ENCODE data around the gene ANKRD34A. TPM values are rescaled to one million over a fixed set of nuclear protein-coding genes. Genes with fewer than 3 reads are reported as not detected.

Gene ANKRD34A
- total RNA-seq (2014; rRNA removed; shearing (Covaris generic)) (0.25 and 1.3 TPM in 2 replicates), polyA plus RNA-seq (2016; fragmentation: Nextera tagmentation; extraction: Ambion mirVana) (1.9 and 2.3 TPM in 2 replicates)

DNA sequence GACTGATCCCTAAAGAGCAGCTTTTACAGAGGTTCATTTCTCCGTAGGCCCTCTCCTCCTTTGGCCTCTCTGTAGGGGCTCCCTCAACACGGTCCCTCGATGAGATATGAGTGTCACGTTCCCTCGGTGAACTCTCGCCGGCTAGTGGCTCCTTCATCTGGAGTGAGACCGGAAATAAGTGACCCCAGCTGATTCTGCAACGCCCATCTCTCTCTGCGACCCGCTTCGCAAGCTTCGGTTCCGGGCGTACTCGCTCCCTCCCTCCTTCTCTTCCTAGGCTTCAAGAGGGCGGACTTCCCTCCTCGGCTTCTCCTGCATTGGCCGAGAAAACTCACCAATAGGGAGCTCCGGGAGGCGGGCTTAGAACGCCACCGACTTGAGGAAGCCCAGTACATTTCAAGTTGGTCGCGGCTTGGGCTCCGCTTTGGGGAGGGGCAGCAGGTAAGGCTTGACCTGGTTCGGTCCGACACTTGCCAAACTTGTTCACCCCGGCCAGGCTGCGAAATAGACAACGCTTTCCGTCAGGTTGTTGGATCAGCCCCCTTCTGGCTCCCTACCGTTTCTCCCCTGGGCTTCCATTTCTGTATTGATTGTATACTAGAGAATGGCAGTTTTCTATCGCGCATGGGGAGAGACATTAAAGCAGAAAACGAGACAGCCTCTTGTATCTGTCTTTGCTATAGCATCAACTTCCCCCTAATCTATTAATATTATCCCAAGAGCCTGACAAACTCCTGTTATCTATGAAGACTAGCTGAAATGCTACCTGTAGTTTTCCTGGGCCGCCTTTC lies at the start of gene ANKRD34A, which contains the start of gene POLR3GL:
Gene ANKRD34A (minus strand): TSS at position 248 of the 791 bp plus-strand sequence. CDS start 2,816 bp downstream, outside the sequence.
Gene POLR3GL (plus strand): TSS at position 363 of the 791 bp plus-strand sequence. CDS start 10,176 bp downstream, outside the sequence.
- TF ChIP-seq EZH2phosphoT487 (IDR thresholded peaks at IDR 0.05; ENCODE audit: insufficient read depth, low read depth) (no peak), EZH2 (IDR thresholded peaks at IDR 0.05; ENCODE audit: insufficient read depth, poor library complexity, severe bottlenecking) (no peak)
- no peaks in the 10 kb centered on the region for H3K36me3 ChIP-seq (ENCODE audit: low read depth)
- 2% methylated on average over 37 of the region's 37 CpGs for WGBS, 2 experiments (ENCODE audit: low coverage in 1 of 2, low lambda C conversion rate in 2 of 2, missing lambda C conversion rate in 2 of 2)
- no peaks in the 10 kb centered on the region for H3K9me2 ChIP-seq (ENCODE audit: insufficient read depth)
- peak within 1 kb of the TSS; percentile 78 for H3K9ac ChIP-seq
- in situ Hi-C loops (cut with MboI), result no loop called here
- no peaks in the 10 kb centered on the region for H3K9me3 ChIP-seq (ENCODE audit: low read depth)
- DNase-seq, result peak; percentile 96
- peaks cover 7% of the 10 kb centered on the region; the same call in 1 of the 2 replicates for H3K79me2 ChIP-seq (ENCODE audit: insufficient read depth)
- H3K27me3 ChIP-seq (replicated peaks; ENCODE audit: insufficient read depth), result no peaks in the 10 kb centered on the region
- H3F3A ChIP-seq (ENCODE audit: insufficient read depth), result peaks cover 35% of the 10 kb centered on the region
- H3K4me1 ChIP-seq (ENCODE audit: insufficient read depth), result peaks cover 23% of the 10 kb centered on the region
- peak within 1 kb of the TSS; percentile 87 for H2AFZ ChIP-seq
- no peaks in the 10 kb centered on the region for H4K20me1 ChIP-seq (ENCODE audit: insufficient read depth)
- H3K27ac ChIP-seq, result peak within 1 kb of the TSS; percentile 69
- H3K4me2 ChIP-seq (ENCODE audit: unreplicated experiment), result peak within 1 kb of the TSS; percentile 97
- H3K4me3 ChIP-seq, result peak within 1 kb of the TSS; percentile 92

GRCh38 chr1:146013559-146013922 lies 49.2 kb upstream of the ANKRD34A start:
- in situ Hi-C loops (cut with MboI), result no loop called here
- H3K9ac ChIP-seq, result 0 out of 2 replicates have a peak overlapping the region, but pooled peaks have one; percentile 8
- peaks cover 19% of the 10 kb centered on the region for H3K4me1 ChIP-seq (ENCODE audit: insufficient read depth)
- H3K9me2 ChIP-seq (ENCODE audit: insufficient read depth), result no peaks in the 10 kb centered on the region
- no peak overlapping the region for H2AFZ ChIP-seq
- H3K79me2 ChIP-seq (ENCODE audit: insufficient read depth), result no peaks in the 10 kb centered on the region
- no peaks in the 10 kb centered on the region for H4K20me1 ChIP-seq (ENCODE audit: insufficient read depth)
- peaks cover 25% of the 10 kb centered on the region for H3F3A ChIP-seq (ENCODE audit: insufficient read depth)
- H3K27me3 ChIP-seq (replicated peaks; ENCODE audit: insufficient read depth), result no peaks in the 10 kb centered on the region
- H3K9me3 ChIP-seq (ENCODE audit: low read depth), result no peaks in the 10 kb centered on the region
- H3K4me3 ChIP-seq, result no peak overlapping the region
- DNase-seq, result no peak
- TF ChIP-seq EZH2 (IDR thresholded peaks at IDR 0.05; ENCODE audit: insufficient read depth, poor library complexity, severe bottlenecking), result no peak
- TF ChIP-seq EZH2phosphoT487 (IDR thresholded peaks at IDR 0.05; ENCODE audit: insufficient read depth, low read depth), result no peak
- peak overlapping the region; percentile 5 for H3K4me2 ChIP-seq (ENCODE audit: unreplicated experiment)
- no peaks in the 10 kb centered on the region for H3K36me3 ChIP-seq (ENCODE audit: low read depth)
- 73 to 76% methylated on average over 6 of the region's 6 CpGs for WGBS, 2 experiments (ENCODE audit: low coverage in 1 of 2, low lambda C conversion rate in 2 of 2, missing lambda C conversion rate in 2 of 2)
- peak overlapping the region; percentile 40 for H3K27ac ChIP-seq

DNA sequence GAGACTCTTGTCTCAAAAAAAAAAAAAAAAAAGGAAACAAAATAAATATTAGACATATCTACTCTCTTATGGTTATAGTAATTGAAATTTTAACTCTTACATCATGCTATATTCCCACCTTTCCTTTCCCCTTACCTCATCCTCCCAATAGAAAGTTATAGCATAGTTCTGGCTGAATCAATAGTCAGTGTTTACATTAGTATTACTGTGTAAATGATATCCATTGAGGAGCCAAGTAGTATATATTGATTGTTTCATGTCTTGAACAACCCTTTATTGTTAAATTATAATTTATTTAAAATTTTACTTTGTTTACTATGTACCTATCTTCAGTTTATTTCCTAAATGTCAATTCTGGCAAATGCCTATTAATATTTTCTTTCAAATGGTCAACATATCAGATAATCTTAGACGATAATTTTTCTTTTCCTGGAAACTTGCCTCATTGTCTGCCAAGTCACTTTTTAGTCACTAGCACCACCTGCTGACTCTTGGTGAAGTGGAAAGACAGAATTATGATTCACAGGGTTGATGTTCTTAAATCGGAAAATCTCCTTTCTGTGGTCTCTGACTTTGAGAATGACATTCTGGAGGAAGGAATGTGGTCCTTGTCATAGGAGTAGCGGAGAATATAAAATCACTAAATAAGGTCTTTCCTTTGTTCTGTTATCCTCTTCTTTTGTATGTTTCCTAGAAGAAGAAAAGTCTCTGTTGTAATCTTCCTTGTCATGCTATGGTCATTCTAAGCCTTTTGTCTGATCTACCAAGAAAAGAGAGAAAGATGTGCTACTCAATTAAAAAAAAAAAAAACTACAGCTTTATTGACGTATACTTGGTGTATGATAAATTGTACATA lies 48.6 kb upstream of the ANKRD34A start:
- H3K9me3 ChIP-seq (ENCODE audit: low read depth), result no peaks in the 10 kb centered on the region
- no peak overlapping the region for H3K4me3 ChIP-seq
- H3K27me3 ChIP-seq (replicated peaks; ENCODE audit: insufficient read depth), result no peaks in the 10 kb centered on the region
- H3K9ac ChIP-seq, result 0 out of 2 replicates have a peak overlapping the region, but pooled peaks have one; percentile 8
- H3K36me3 ChIP-seq (ENCODE audit: low read depth), result no peaks in the 10 kb centered on the region
- H3K4me1 ChIP-seq (ENCODE audit: insufficient read depth), result peaks cover 19% of the 10 kb centered on the region
- in situ Hi-C loops (cut with MboI), result no loop called here
- H3F3A ChIP-seq (ENCODE audit: insufficient read depth), result peaks cover 25% of the 10 kb centered on the region
- DNase-seq, result peak; percentile 93
- TF ChIP-seq EZH2 (IDR thresholded peaks at IDR 0.05; ENCODE audit: insufficient read depth, poor library complexity, severe bottlenecking), result no peak
- no peak overlapping the region for H2AFZ ChIP-seq
- peak overlapping the region; percentile 5 for H3K4me2 ChIP-seq (ENCODE audit: unreplicated experiment)
- no peaks in the 10 kb centered on the region for H3K79me2 ChIP-seq (ENCODE audit: insufficient read depth)
- H3K27ac ChIP-seq, result peak overlapping the region; percentile 40
- 0 to 2% methylated on average over 4 of the region's 4 CpGs for WGBS, 2 experiments (ENCODE audit: low coverage in 1 of 2, low lambda C conversion rate in 2 of 2, missing lambda C conversion rate in 2 of 2)
- no peaks in the 10 kb centered on the region for H4K20me1 ChIP-seq (ENCODE audit: insufficient read depth)
- H3K9me2 ChIP-seq (ENCODE audit: insufficient read depth), result no peaks in the 10 kb centered on the region

GRCh38 chr1:146010126-146010738 lies 45.9 kb upstream of the ANKRD34A start:
- TF ChIP-seq EZH2phosphoT487 (IDR thresholded peaks at IDR 0.05; ENCODE audit: insufficient read depth, low read depth), result no peak
- no peak for TF ChIP-seq EZH2 (IDR thresholded peaks at IDR 0.05; ENCODE audit: insufficient read depth, poor library complexity, severe bottlenecking)
- H3K27ac ChIP-seq, result no peak overlapping the region

More at GRCh38 chr1:146010126-146010738, 45.9 kb upstream of the ANKRD34A start:
- Histone ChIP-seq H3K27me3 (replicated peaks; ENCODE audit: insufficient read depth) (no peaks in the 10 kb centered on the region), H3K9me3 (ENCODE audit: low read depth) (no peaks in the 10 kb centered on the region), H3K9ac (no peak overlapping the region), H3K79me2 (ENCODE audit: insufficient read depth) (no peaks in the 10 kb centered on the region), H3F3A (ENCODE audit: insufficient read depth) (peaks cover 14% of the 10 kb centered on the region), H3K4me1 (ENCODE audit: insufficient read depth) (peaks cover 10% of the 10 kb centered on the region; the same call in 1 of the 2 replicates), H3K4me2 (ENCODE audit: unreplicated experiment) (no peak overlapping the region), H3K36me3 (ENCODE audit: low read depth) (no peaks in the 10 kb centered on the region), H2AFZ (peak overlapping the region; percentile 10; the same call in 1 of the 2 replicates), H4K20me1 (ENCODE audit: insufficient read depth) (no peaks in the 10 kb centered on the region), H3K4me3 (no peak overlapping the region), H3K9me2 (ENCODE audit: insufficient read depth) (no peaks in the 10 kb centered on the region)
- in situ Hi-C loops (cut with MboI), result no loop called here
- 91 to 93% methylated on average over 7 to 8 of the region's 8 CpGs for WGBS, 2 experiments (ENCODE audit: low coverage in 1 of 2, low lambda C conversion rate in 2 of 2, missing lambda C conversion rate in 2 of 2)
- DNase-seq, result no peak

All from GM23248 (cell line).